Breast epithelium (tissue), 4 donors: ENCODE results near the gene LCAT. TPM values are rescaled to one million over a fixed set of nuclear protein-coding genes. Genes with fewer than 3 reads are reported as not detected.

Experiments used
- DNase-seq, 2 donors: peaks; one replicate each; pipeline ENCODE4 v3.0.0-alpha.2; 2019; ENCODE audit warnings: low spot score in 2 of 2
- H3K27ac ChIP-seq, 2 donors: fragments of 200-600 bp; sonication (generic) in 1 of 2; one replicate each; pipeline ENCODE4 v1.5.1; 2016 to 2019; ENCODE audit warnings: mild to moderate bottlenecking in 1 of 2
- H3K27me3 ChIP-seq, 2 donors: fragments of 200-600 bp; sonication (generic) in 1 of 2; one replicate each; pipeline versions ENCODE4 v1.5.1 to v1.6.0; 2017 to 2019; ENCODE audit warnings: control low read depth in 1 of 2, mild to moderate bottlenecking in 1 of 2
- H3K36me3 ChIP-seq: fragments of 200-600 bp; one replicate; pipeline ENCODE4 v1.5.1; 2019
- H3K4me1 ChIP-seq, 2 donors: fragments of 200-600 bp; sonication (generic); one replicate each; pipeline ENCODE4 v1.5.1; 2016 to 2019; ENCODE audit warnings: control low read depth in 1 of 2
- H3K4me3 ChIP-seq, 3 donors: fragments of 200-600 bp; sonication (generic); 1 replicate in 2 of 3; 2 replicates in 1 of 3; pipeline ENCODE4 v1.5.1; 2016 to 2019; ENCODE audit warnings: mild to moderate bottlenecking in 3 of 3, moderate library complexity in 2 of 3
- H3K9me3 ChIP-seq, 2 donors: fragments of 200-600 bp; sonication (generic) in 1 of 2; one replicate each; pipeline ENCODE4 v1.5.1; 2016 to 2019; ENCODE audit warnings: control low read depth in 1 of 2
- CTCF ChIP-seq, 3 donors: fragments of 450-650 bp; IDR thresholded peaks; one replicate each; pipeline ENCODE4 v1.5.1; 2016 to 2017; ENCODE audit warnings: antibody characterized with exemption in 3 of 3, mild to moderate bottlenecking in 3 of 3, moderate library complexity in 3 of 3
- POLR2A ChIP-seq: fragments of 450-650 bp; IDR thresholded peaks from one replicate; pipeline ENCODE4 v1.6.1; 2016; ENCODE audit warnings: antibody characterized with exemption, mild to moderate bottlenecking, moderate library complexity
- POLR2AphosphoS5 ChIP-seq, 3 donors: sonication (generic); formaldehyde crosslinking; IDR thresholded peaks; one replicate each; pipeline ENCODE4 v1.6.1; 2017; ENCODE audit warnings: antibody characterized with exemption in 3 of 3
- intact Hi-C: fragments of 100-400 bp; cut with DNase I; formaldehyde crosslinking; loops from one replicate; pipeline ENCODE4 v1.15.1; 2023; ENCODE audit warnings: low total_unique reads
- total RNA-seq, 3 donors: library from RNA; depleted of rRNA; stranded (reverse); fragments of >200 nt; gene quantifications; one replicate each; pipeline ENCODE4 v1.1.0, GENCODE V29; 2016

Gene LCAT
- total RNA-seq, 3 donors from 2014 or later: 11.8 to 18.6 (median 15.4) TPM

GRCh38 chr16:67982011-67982696 is 38.2 kb upstream of the LCAT start:
- Histone ChIP-seq H3K36me3 (no peaks in the 10 kb centered on the region), H3K4me1 (no peaks in the 10 kb centered on the region), H3K27me3 (no peaks in the 10 kb centered on the region), H3K4me3 (peak overlapping the region in 1 of 3 donors; percentile 41), H3K9me3 (no peaks in the 10 kb centered on the region), H3K27ac (no peak overlapping the region)
- TF ChIP-seq POLR2A (no peak), POLR2AphosphoS5 (IDR thresholded peaks at IDR 0.05) (no peak), CTCF (IDR thresholded peaks at IDR 0.05) (no peak)
- no peak for DNase-seq
- intact Hi-C loops: no loop called here

GRCh38 chr16:67979955-67980678 is 36.2 kb upstream of the LCAT start, which contains the start of gene DPEP3:
Gene DPEP3, minus strand, starts transcription at chr16:67980499. Its CDS starts 119 bp downstream, at chr16:67980380.
- intact Hi-C loops: loop anchor here (5.0 kb wide), 1 partner anchor 57 kb away; no protein-coding TSS in a partner anchor

GRCh38 chr16:67977469-67978227 is 33.7 kb upstream of the LCAT start:
- DNase-seq: no peak
- no peaks in the 10 kb centered on the region for H3K36me3 ChIP-seq
- TF ChIP-seq CTCF (IDR thresholded peaks at IDR 0.05) (no peak), POLR2AphosphoS5 (IDR thresholded peaks at IDR 0.05) (no peak), POLR2A (no peak)
- no peak overlapping the region for H3K27ac ChIP-seq
- intact Hi-C loops: loop anchor here (5.0 kb wide), 1 partner anchor 60 kb away; no protein-coding TSS in a partner anchor
- H3K4me3 ChIP-seq: no peak overlapping the region
- no peaks in the 10 kb centered on the region for H3K9me3 ChIP-seq
- H3K27me3 ChIP-seq: no peaks in the 10 kb centered on the region
- H3K4me1 ChIP-seq: no peaks in the 10 kb centered on the region

More at GRCh38 chr16:67979955-67980678, 36.2 kb upstream of the LCAT start, which contains the start of gene DPEP3:
- no peak for DNase-seq
- Histone ChIP-seq H3K4me1 (no peaks in the 10 kb centered on the region), H3K9me3 (no peaks in the 10 kb centered on the region), H3K4me3 (no peak within 1 kb of the TSS), H3K27ac (no peak within 1 kb of the TSS), H3K27me3 (no peaks in the 10 kb centered on the region), H3K36me3 (no peaks in the 10 kb centered on the region)
- TF ChIP-seq POLR2AphosphoS5 (IDR thresholded peaks at IDR 0.05) (no peak), CTCF (IDR thresholded peaks at IDR 0.05) (no peak), POLR2A (no peak)

- Histone ChIP-seq H3K4me1 (no peaks in the 10 kb centered on the region), H3K4me3 (no peak overlapping the region), H3K36me3 (no peaks in the 10 kb centered on the region), H3K27me3 (no peaks in the 10 kb centered on the region), H3K27ac (no peak overlapping the region), H3K9me3 (no peaks in the 10 kb centered on the region)
- TF ChIP-seq POLR2AphosphoS5 (IDR thresholded peaks at IDR 0.05) (no peak), POLR2A (no peak), CTCF (IDR thresholded peaks at IDR 0.05) (no peak)
- intact Hi-C loops: loop anchor here (5.0 kb wide), 1 partner anchor 60 kb away; no protein-coding TSS in a partner anchor
- DNase-seq: no peak
These were observed 33.1 kb upstream of the LCAT start for GRCh38 chr16:67977005-67977404.
